GM21737 (cell line): ENCODE data around the gene RSKR.
"Not testable (repeated sequence)": the region's sequence is repeated elsewhere in the genome, so short reads cannot be mapped to it uniquely, and the experiment has no call there.

Experiments
- ATAC-seq: cut with Tn5 transposase; IDR thresholded peaks from one replicate; pipeline ENCODE4 v1.9.1; 2021; ENCODE audit warnings: mild to moderate bottlenecking, moderate library complexity; ENCODE audit not compliant: unreplicated experiment

Gene RSKR

DNA sequence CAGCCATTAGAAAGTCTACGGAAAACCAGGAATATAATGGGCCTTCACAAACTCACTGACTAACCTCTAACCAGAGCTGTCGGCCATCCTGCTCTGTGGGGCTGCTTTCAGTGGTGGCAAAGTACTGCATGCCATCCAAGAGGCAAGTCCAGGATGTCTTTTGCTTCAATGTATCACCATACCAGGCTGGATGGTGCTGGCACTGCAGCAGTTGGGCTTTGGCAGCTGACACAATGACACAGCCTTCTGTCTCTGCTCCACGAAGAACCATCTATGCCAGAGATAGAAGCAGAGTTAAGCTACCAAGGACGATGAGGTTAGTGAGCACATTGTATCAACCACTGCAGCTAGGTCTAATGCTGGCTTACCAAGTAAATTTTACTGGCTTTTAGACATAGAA lies 9.7 kb upstream of the RSKR start:
- no peak for ATAC-seq

DNA sequence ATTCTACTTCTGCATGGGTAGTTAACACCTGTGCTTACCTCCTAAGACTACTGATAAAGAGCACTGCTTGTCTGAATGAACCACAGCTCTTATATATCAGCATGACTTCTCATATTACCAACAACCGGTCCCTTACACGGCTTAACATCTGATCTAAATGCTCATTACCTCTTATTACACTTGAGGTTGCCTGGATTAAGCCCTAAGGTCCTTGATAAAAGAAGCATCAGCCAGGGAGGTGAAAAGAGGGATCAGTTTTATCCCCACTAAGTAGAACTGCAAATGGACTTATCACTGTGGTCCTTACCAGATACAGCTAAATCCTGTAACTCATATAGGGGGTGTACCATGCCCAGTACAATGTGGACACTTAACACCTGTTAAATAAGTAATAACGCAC lies 8.2 kb upstream of the RSKR start:
- ATAC-seq, result no peak

DNA sequence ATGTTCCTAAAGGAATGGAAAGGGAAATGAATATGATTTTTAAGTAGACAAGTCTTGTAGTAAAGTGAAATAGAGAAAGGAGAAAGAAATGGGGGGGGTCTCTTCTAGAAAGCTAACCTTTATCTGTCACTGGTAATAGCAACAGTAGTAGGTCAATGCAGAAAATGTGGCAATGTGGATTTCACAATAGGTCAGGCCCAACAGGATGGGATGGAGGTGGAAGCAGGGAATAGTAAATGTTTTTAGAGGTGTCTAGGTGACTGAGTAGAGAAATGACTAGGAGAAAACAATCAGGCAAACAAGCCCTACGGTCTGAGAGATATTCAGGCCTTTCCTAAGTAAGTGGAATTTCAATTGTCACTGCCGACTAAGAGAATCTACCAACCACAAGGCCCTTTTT lies 6.0 kb upstream of the RSKR start:
- ATAC-seq, result no peak

DNA sequence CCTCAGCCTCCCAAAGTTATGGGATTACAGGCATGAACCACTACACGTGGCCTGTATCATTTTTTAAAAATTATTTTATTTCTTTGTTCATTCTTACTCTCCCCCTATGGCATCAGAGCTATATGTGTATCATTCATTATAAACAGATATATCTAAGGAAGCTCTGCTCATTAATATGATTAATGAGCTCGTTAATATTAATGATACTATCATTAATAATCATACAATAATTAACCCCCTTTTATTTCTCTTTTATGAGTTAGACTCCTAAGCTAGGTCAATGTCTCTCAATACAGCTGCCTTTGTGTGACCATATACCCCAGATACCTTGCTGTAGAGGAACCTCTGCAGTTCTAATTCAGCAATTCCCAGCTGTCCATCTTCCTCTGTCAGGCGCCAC lies 4.5 kb upstream of the RSKR start:
- ATAC-seq, result no peak

DNA sequence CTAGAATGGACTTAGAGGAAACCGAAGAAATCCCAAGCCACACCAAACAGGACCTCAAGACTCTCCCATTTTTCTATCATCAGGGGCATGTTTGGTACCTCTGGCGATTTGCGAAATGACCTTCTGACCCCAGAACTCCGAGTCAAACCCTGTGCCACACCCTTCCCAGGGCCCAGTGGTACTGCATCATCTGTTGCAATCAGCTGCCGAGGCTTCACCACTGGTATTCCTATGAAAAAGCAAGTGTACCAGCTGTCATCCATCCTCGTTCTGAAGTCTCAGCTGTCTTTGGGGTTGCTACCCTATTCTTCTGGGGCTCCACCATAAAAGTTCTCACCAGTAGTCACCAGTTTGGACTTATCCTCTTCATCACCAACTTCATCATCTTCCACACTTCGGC lies 2.3 kb upstream of the RSKR start:
- ATAC-seq, result no peak

DNA sequence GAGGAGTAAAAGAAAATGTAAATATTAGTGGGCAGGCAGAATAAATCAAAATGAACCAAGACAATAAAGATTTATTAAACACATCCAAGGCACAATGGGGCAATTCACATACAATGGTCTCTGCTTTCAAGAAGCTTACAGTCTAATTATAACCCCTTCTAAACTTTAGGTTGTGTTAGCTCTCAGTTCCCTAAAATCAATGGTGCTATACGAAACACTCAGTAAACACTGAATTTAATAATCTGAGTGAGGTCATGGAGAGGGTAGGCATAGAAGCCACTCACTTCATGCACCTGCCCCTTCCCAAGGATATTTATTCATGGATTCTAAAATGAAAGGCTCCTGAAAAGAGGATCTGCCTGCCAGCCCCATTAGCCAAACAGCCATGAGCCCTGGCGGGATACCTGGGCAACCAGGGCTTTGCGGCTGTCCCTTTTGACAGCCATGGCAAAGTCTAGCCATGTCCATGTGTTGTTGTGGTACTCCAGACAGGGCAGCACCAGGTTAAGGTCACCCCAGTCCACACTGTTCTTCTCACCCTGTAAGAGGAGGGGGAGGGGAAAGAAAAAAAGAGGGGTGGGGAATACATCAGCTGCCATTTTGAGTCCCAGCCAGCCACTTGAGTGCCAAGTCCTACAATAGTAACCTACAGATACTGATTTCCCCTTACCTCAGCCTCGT lies 1.4 kb upstream of the RSKR start:
- ATAC-seq, result no peak

DNA sequence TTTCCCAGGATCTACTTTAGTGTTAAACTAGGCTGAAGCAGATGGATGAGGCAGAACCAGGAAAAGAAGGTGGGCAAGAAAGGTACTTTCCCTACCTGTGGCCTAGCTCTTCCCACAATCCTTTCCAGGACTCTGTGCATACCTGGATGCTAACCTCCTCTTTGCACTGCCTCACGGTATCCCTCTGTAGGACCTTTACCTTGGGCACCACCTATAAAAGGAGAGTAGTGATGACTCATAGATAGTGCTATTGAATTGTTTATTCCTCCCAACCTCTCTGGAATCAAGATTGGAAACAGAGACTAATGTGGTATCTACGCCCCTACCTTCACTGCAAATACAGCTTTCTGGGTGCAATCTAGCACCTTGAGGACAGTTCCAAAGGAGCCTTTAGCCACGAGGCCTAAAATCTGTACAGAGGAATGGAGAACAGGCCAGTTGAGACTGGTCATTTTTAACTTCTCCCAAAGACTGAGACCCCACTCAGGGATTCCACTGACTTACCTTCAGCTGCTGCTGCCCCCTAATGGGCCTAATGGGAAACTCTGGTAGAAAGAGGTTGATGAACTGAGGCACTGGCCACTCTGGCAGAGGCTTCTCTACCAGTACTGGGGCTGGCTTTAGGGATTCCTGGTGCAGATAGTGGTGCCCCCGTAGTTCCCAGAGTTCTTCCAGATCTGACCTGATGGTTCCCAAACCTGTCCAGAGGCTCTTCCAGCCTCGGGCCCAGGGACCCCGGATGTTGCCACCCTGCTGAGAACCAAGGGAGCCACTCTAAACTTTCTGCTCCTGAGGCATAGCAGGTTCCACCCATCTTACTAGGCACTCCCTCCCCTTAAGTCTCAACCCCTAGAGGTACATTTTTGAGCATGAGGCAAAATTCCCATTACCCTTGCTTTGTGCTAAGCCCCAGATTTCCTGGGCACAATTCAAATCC lies 781 bp downstream of the RSKR start:
- no peak for ATAC-seq

DNA sequence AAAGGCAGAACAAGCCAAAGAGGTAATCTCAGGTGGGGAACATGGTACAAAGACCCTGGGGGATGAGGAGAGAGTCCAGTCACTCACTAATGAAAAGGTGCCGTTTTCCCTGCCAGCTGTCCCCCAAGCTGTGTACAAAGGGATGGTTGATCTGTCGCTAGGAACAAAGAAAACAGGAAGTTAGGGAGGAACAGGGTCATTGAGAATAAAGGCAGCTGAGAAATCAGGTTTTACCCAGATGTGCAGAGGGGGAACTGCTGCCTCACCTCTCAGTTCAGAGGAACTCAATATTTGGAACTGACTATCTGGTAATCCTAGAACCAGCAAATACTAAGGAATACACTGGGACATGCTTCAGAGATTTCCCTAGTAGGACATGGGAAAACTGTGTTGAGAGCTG lies 1.5 kb downstream of the RSKR start:
- no peak for ATAC-seq

DNA sequence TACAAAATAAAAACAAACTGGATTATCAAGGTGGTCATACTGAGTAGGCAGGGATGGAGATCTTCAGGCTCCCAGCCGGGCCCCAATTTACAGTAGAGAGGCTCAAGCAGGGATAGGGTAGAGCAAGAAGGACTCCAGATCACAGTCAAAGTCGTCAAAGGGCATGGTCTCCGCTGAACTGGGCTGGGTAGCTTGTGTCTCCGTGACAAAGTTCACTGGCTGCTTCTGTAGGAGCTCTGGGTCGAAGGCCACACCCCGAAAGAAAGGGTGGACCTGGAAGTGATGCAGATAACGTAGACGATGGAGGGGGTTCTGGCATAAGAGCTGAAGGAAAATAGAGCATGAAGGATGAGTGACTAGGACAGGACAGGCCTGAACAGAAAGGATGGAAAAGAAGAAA lies 3.6 kb downstream of the RSKR start:
- ATAC-seq, result no peak

DNA sequence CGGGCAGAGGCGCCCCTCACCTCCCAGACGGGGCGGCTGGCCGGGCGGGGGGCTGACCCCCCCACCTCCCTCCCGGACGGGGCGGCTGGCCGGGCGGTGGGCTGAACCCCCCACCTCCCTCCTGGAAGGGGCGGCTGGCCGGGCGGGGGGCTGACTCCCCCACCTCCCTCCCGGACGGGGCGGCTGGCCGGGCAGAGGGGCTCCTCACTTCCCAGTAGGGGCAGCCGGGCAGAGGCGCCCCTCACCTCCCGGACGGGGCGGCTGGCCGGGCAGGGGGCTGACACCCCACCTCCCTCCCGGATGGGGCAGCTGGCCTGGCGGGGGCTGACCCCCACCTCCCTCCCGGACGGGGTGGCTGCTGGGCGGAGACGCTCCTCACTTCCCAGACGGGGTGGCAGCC lies 10.0 kb downstream of the RSKR start:
- not testable (repeated sequence) for ATAC-seq

DNA sequence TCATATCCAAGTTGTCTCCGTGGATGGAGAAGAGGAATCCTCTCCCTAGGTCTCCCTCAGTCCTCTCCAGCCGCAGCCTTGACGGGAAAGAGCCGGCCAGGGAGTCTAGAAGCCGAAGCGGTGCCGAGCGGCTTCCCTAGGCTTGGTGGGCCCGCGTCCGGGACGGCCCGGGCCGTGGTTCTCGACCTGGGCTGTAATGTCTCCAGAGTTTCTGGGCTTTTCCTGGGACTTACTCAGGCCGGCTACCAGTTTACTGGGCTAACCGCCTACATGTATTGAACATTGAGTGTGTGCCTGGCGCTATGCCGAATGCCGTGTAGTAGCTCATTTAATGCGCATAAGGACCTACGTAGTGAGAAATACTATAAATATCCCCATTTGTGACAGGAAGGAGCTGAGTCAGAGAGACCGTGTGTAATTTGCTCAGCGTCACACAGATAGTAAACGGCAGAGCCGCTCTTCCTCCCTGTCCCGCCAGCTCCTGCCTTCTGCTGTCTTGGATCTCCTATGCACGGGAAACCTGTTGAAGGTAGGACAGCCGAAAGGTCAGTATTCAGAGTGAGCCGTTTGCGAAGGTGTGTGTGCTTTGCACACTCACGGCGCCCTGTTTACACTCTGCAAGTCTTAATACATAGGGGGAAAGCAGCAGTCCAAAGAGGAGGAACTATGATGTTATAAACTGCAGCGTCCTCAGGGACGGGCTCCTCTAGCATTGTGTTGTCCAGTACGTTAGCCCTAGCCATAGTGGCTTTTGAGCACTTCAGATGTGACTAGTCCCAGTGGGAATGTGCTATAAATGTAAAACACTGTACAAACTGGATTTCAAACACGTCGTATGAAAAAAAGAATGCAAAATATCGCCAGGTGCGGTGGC lies 14.4 kb downstream of the RSKR start:
- peak; percentile 36 for ATAC-seq

DNA sequence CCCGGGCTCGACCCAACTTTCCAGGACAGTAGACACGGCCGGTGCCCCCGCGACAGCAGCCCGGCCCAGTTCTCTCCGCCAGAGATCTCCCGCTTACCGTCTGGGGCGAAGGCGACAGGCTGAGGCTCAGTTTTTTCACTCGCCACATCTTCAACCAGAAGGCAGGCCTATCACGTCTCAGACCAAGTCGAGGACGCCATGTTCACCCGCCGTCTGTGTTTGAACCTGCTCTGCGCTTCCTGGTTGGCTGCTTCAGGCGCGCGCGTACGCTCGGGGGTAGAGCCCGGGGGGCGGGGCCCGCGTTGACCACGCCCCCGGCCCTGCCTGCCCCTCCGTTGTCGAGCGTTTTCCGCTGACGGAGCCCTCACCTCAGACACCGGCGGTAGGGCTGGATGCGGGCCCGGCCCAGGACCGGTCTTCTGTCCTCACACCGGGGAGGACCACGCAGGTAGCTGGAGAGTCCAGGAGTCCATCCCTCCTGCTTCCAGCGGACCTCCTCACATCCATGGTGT lies 15.1 kb downstream of the RSKR start, which contains the start of gene SPAG5:
Gene SPAG5, minus strand, starts transcription at position 227 of the 512 bp plus-strand sequence. Its CDS starts 79 bp downstream, at position 148.
- ATAC-seq, result peak; percentile 82

DNA sequence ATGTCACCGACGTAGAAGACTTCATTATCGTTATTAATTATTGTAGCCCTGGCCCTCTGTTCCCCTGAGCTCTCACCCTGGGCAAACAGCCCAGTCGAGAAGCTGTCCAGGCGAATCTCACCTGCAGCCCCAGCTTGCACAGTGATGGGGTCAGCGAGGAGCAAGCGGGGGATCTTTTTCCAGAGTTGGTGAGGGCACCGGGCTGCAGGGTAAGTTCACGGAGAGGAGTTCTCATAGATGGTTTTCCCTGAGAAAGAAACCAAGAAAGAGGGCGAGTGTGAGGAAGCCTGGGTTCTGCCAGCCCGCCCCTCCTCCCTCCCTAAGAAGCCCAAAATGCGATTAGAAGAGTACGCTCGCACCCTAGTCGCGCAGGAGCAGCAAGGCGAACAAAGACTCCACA lies 15.6 kb downstream of the RSKR start:
- ATAC-seq, result no peak

DNA sequence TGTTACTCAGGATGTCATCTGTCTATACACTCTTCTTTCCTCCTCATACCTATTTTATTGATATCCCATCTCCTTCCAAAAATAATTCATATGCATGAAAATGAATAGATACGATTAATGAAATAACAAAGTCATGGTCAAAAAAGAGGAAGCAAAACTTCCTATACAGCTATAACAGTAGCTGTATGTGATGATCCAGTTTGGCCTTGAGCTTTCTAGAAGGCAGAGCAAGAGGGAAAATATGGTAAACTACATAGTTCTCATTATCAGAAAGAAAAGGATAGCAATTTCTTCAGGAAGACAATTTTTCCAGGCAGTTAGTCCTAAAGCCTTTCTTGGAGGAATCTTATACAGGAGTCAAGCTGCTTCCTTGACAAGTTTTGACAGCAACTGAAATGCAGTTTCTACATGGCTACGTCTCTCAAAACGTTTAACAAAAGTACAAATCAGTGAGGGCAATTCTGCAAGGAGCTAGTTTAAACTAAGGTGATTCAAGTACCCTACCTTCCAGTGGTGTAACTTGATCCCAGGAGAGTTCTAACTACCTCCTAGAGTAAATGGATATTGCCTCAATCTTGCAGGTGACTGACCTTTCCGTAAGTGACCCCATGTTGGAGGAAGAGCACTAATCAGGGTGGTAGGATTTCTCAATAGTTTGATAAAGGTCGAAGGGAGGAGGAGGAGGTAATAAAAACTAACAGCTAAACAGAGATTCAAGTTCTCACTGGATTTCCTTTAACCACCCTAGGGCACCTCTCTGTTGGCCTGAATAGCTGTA lies 16.2 kb downstream of the RSKR start:
- no peak for ATAC-seq

DNA sequence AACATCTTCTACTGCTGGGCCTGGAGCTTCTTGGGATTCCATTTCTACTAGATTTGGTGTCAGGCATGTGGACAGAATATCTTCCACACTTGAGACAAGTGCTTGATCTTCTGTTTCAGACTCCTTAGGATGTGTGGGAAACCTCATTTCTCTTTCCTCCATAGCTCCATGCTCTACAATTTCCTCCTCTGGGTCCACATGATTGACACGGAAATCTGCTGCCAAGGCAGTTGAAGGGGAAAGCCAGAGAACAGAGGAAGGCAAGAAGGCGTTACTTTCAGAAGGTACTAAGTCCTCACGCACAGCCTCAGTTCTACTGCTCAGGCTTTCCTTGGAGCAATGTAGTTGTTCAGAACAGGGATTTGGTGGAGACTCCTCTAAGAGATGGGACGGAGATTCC lies 21.7 kb downstream of the RSKR start:
- ATAC-seq, result no peak

DNA sequence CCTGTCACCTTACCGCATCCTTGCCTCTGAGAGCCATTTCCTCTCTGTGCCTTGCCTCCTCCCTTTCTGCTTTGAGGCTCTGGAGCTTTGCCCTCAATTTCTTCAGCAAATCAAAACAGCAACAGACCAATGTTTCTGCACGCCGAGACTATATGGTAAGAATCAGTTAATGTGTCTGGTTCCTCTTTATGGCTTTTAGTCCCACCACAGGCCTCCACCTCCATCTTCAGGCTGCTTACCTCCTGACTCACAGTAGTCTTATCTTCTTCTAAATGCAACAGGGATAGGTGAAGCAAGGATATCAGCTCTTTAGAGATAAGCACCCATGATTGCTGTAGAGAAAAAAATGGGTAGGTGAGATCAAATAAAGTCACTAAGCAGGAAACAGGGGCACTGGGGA lies 28.1 kb downstream of the RSKR start:
- ATAC-seq, result no peak

DNA sequence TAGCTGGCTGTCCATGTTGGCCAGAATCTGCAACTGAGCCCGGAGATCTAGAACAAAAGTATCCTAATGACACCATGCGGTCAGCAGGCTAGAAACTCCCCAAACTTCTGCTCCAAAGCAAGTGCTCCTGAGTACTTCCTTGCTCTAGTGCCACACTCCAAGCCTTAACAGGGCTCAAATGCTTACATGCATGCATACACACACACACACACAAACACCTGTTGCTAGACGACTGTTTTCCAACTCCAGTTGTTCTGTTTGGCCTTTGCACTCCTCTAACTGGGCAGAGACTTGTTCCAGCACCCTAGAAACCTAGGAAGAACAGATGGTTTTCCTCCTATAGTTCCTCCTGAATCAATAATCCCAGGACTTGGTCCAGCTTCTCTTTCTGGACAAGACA lies 29.6 kb downstream of the RSKR start:
- no peak for ATAC-seq

DNA sequence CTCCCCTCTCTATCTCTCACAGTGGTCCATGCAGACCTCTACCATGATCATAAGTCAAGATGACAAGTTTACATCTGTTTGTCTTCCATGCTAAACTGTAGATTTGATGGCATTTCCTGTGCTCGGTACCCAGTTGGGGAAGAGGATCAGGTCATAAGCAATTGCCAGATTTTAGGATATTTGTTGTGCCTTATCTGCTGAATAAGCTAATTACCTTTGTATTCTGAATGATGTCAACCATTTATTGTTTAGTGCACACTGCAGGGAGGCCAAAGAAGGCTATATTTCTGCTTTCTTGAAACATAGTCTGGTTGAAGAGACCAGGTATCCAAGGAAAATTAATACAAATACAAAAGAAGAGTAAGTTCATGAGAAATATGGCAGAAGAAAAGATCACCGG lies 31.5 kb downstream of the RSKR start:
- no peak for ATAC-seq

DNA sequence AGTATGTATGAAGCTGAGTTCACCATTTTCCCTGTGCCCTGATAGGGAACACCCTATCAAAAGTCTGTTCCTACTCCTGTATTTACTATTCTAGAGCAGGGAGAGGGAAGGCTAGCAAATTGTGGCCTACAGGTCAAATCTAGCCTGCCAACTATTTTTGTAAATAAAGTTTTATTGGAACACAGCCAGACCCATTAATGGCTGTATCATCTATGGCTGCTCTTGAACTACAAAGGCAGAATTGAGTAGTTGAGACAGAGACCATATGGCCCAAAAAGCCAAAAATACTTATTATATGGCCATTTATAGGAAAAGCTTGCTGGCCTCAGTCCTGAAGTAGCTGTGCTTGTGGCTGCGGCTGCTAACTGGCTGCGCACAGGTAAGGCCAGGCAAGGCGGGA lies 33.0 kb downstream of the RSKR start:
- no peak for ATAC-seq

DNA sequence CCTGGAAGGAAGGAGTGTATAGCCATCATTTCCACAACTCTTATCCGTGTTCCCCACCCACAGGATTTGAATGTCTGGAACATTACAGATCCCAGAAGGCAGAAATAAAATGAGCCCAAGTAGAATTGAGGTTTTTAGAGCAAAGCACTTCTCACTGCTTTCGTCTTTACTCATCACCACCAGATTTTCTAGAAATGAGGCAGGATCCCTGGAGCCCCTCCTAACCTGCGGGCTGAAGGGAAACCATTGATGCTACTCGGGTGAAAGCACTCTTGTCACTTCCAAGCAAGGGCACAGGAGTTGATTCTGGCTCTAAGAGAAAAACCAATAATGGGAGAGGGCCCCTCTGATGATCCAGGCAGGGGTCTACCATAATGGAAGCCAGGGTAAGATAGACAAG lies 34.5 kb downstream of the RSKR start:
- ATAC-seq, result no peak
